Hepatocyte (in vitro differentiated cells): ENCODE data around the gene SPRY1. TPM values are rescaled to one million over a fixed set of nuclear protein-coding genes. Genes with fewer than 3 reads are reported as not detected.

Source experiments
- DNase-seq: peaks from one replicate; pipeline ENCODE4 v3.0.0-alpha.2; 2016; ENCODE audit warnings: low spot score
- H2AFZ ChIP-seq: fragments of 200-600 bp; sonication (generic); 2 replicates; pipeline ENCODE4 v1.6.0; 2016; ENCODE audit warnings: antibody characterized with exemption, mild to moderate bottlenecking
- H3K27ac ChIP-seq: fragments of 200-600 bp; sonication (generic); 2 replicates; pipeline ENCODE4 v1.5.1; 2016; ENCODE audit warnings: mild to moderate bottlenecking
- H3K27me3 ChIP-seq: fragments of 200-600 bp; sonication (generic); 2 replicates; pipeline ENCODE4 v1.6.1; 2016
- H3K36me3 ChIP-seq: fragments of 200-600 bp; sonication (generic); replicated peaks from 2 replicates; pipeline ENCODE4 v1.5.1; 2016; ENCODE audit warnings: low read depth; ENCODE audit not compliant: insufficient read depth
- H3K4me1 ChIP-seq: fragments of 200-600 bp; sonication (generic); 2 replicates; pipeline ENCODE4 v1.5.1; 2016; ENCODE audit warnings: mild to moderate bottlenecking, moderate library complexity; ENCODE audit not compliant: insufficient read depth
- H3K4me2 ChIP-seq: fragments of 200-600 bp; sonication (generic); 2 replicates; pipeline ENCODE4 v1.6.0; 2016
- H3K4me3 ChIP-seq: fragments of 200-600 bp; sonication (generic); 2 replicates; pipeline ENCODE4 v1.5.1; 2016; ENCODE audit warnings: mild to moderate bottlenecking
- H3K79me2 ChIP-seq: fragments of 200-600 bp; sonication (generic); 2 replicates; pipeline ENCODE4 v1.6.0; 2017; ENCODE audit warnings: mild to moderate bottlenecking
- H3K9me2 ChIP-seq: fragments of 200-600 bp; sonication (generic); replicated peaks from 2 replicates; pipeline ENCODE4 v1.6.0; 2017; ENCODE audit warnings: mild to moderate bottlenecking; ENCODE audit not compliant: insufficient read depth
- H3K9me3 ChIP-seq: fragments of 200-600 bp; sonication (generic); 2 replicates; pipeline ENCODE4 v1.5.1; 2016; ENCODE audit warnings: low read depth, mild to moderate bottlenecking
- H4K20me1 ChIP-seq: fragments of 200-600 bp; sonication (generic); 2 replicates; pipeline ENCODE4 v1.6.0; 2016; ENCODE audit warnings: mild to moderate bottlenecking; ENCODE audit not compliant: insufficient read depth, poor library complexity, severe bottlenecking
- EZH2 ChIP-seq: fragments of 200-600 bp; sonication (generic); IDR thresholded peaks from 2 replicates; pipeline ENCODE4 v1.6.1; 2016; ENCODE audit warnings: antibody characterized with exemption, mild to moderate bottlenecking, borderline replicate concordance
- EZH2phosphoT487 ChIP-seq: fragments of 200-600 bp; sonication (generic); IDR thresholded peaks from one replicate; pipeline ENCODE4 v1.6.1; 2018; ENCODE audit warnings: antibody characterized with exemption, mild to moderate bottlenecking, low read depth, moderate library complexity; ENCODE audit not compliant: unreplicated experiment, severe bottlenecking
- WGBS: methylation state at CpG from one replicate; pipeline ENCODE4 v1.1.6; 2016; ENCODE audit warnings: low lambda C conversion rate; ENCODE audit errors: missing lambda C conversion rate; 5-methylcytosine and 5-hydroxymethylcytosine counted together
- polyA plus RNA-seq: library from polyadenylated mRNA; unstranded; fragments of >200 nt; fragmentation: Nextera tagmentation; extraction: Ambion mirVana; gene quantifications from 2 replicates; pipeline ENCODE4 v1.2.1, GENCODE V29; 2016
- total RNA-seq: library from RNA; depleted of rRNA; stranded (reverse); fragments of >200 nt; gene quantifications from 2 replicates; pipeline ENCODE4 v1.2.3, GENCODE V29; 2014
- TF ChIP-seq, protein P1 (sequence below): fragments of 200-600 bp; sonication (generic); IDR thresholded peaks from 2 replicates; pipeline ENCODE4 v1.5.1; 2016; ENCODE audit warnings: antibody characterized with exemption, mild to moderate bottlenecking; ENCODE audit not compliant: poor library complexity

Gene SPRY1
- total and polyA plus RNA-seq, 2 experiments from 2014 or later = 37.7 to 40.1 TPM

DNA sequence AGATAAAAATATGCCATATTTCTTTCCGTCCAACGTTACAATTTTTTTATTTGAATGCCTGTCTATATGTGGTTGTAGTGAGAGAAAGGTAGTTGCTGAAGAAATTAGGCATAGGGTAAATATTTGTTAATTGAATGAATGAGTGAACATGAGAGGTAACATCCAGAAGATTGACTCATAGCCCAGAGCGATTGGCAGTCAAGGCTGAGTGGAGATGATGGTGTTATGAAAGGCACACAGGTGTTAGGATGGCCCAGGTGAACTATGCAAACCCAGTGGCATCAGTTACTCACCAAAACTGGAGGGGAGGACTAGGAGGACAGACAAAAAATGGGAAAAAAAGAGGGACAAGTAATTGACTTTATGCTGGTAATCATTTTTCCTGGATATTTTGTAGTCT, 31.7 kb upstream of the SPRY1 start:
- Histone ChIP-seq H3K4me3 (no peak overlapping the region), H3K36me3 (no peaks in the 10 kb centered on the region), H4K20me1 (no peaks in the 10 kb centered on the region), H3K4me1 (no peaks in the 10 kb centered on the region), H2AFZ (no peak overlapping the region), H3K9me2 (no peaks in the 10 kb centered on the region), H3K79me2 (no peaks in the 10 kb centered on the region), H3K4me2 (no peak overlapping the region), H3K27ac (no peak overlapping the region), H3K27me3 (no peaks in the 10 kb centered on the region), H3K9me3 (peaks cover 4% of the 10 kb centered on the region)
- no peak for TF ChIP-seq EZH2phosphoT487
- TF ChIP-seq, protein P1, sequence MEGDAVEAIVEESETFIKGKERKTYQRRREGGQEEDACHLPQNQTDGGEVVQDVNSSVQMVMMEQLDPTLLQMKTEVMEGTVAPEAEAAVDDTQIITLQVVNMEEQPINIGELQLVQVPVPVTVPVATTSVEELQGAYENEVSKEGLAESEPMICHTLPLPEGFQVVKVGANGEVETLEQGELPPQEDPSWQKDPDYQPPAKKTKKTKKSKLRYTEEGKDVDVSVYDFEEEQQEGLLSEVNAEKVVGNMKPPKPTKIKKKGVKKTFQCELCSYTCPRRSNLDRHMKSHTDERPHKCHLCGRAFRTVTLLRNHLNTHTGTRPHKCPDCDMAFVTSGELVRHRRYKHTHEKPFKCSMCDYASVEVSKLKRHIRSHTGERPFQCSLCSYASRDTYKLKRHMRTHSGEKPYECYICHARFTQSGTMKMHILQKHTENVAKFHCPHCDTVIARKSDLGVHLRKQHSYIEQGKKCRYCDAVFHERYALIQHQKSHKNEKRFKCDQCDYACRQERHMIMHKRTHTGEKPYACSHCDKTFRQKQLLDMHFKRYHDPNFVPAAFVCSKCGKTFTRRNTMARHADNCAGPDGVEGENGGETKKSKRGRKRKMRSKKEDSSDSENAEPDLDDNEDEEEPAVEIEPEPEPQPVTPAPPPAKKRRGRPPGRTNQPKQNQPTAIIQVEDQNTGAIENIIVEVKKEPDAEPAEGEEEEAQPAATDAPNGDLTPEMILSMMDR = no peak
- no peak for TF ChIP-seq EZH2
- WGBS = 86% methylated on average over 3 of the region's 3 CpGs
- no peak for DNase-seq

DNA sequence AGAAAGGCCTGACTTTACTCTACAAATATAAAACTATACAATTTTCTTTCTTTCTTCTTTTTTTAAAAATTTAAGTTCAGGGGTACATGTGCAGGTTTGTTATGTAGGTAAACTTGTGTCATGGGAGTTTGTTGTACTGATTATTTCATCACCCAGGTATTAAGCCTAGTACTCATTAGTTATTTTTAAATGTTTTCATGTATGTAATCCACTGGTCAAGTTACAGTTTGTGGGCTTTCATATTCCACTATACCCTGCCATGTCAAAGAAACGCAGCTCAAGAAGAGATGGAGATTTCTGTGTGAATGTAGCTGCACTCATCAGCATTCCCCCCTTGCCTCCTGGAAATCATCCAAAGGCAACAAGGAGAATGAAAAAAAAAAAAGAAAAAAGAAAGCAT, 31.2 kb upstream of the SPRY1 start:
- 88% methylated on average over 1 of the region's 1 CpG for WGBS
- peaks cover 4% of the 10 kb centered on the region for H3K9me3 ChIP-seq

DNA sequence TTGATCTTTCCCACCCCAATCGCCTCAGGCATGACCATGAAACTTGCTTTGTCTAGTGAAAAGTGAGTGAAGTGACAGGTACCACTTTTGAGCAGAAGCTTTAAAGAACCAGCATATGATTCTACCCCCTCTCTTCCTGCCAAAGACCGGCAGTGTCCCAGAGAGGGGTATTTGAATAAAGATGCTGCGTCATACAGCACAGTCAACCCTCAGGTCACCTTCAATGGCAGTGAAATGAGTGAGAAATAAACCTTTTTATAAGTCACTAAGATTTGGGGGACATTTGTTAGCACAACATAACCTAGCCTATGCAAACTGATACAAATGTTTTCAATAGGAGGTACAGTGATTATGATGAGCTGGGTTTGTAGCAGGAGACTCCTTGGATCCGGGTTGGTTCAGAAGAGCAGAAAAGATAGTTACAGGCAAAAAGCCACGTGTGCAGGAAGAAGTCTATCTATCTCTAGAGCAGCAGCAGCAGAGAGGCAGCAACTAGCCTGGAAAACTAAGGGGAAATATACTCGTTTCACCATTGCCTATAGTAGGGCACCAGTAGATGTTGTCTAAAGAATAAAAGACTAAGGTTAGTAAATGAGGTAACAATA, 30.3 kb upstream of the SPRY1 start:
- H2AFZ ChIP-seq = no peak overlapping the region
- H3K27me3 ChIP-seq = no peaks in the 10 kb centered on the region
- no peak overlapping the region for H3K27ac ChIP-seq
- TF ChIP-seq, protein P1 = no peak
- TF ChIP-seq EZH2 (no peak), EZH2phosphoT487 (no peak)
- no peak overlapping the region for H3K4me3 ChIP-seq
- no peaks in the 10 kb centered on the region for H3K36me3 ChIP-seq
- no peaks in the 10 kb centered on the region for H3K79me2 ChIP-seq
- H3K9me2 ChIP-seq = no peaks in the 10 kb centered on the region
- no peaks in the 10 kb centered on the region for H3K4me1 ChIP-seq
- 80% methylated on average over 6 of the region's 6 CpGs for WGBS
- H3K4me2 ChIP-seq = no peak overlapping the region
- no peak for DNase-seq
- H3K9me3 ChIP-seq = peaks cover 4% of the 10 kb centered on the region
- no peaks in the 10 kb centered on the region for H4K20me1 ChIP-seq

More for the DNA sequence above, 31.2 kb upstream of the SPRY1 start:
- Histone ChIP-seq H2AFZ (no peak overlapping the region), H3K27ac (no peak overlapping the region), H3K27me3 (no peaks in the 10 kb centered on the region), H4K20me1 (no peaks in the 10 kb centered on the region), H3K4me1 (no peaks in the 10 kb centered on the region), H3K79me2 (no peaks in the 10 kb centered on the region), H3K4me2 (no peak overlapping the region), H3K36me3 (no peaks in the 10 kb centered on the region), H3K4me3 (no peak overlapping the region), H3K9me2 (no peaks in the 10 kb centered on the region)
- DNase-seq = no peak
- TF ChIP-seq, protein P1 = no peak
- TF ChIP-seq EZH2phosphoT487 (no peak), EZH2 (no peak)

DNA sequence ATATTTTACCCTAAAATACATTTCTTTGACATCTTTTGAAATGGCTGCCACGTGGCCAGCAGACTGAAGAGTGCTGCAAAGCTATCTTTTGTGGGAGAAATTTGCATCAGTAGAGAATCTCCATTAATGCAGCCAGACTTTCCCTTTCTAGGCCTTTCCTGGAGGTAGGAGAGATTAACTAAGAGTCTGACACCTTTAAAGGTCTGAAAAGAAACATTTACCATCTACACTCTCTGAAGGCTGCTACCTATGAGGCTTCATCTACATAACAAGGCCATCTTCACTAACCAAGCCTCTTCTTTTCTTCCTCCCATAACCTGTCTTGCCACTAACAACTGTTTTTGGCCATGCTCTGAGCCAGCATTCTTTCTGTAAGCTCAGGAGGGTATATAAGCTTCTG, 17.8 kb upstream of the SPRY1 start:
- DNase-seq = no peak
- TF ChIP-seq, protein P1 = no peak
- no peak for TF ChIP-seq EZH2
- no peak for TF ChIP-seq EZH2phosphoT487

More for the DNA sequence above, 17.8 kb upstream of the SPRY1 start:
- H3K9me3 ChIP-seq = no peaks in the 10 kb centered on the region
- H3K27ac ChIP-seq = no peak overlapping the region
- no peak overlapping the region for H2AFZ ChIP-seq
- WGBS = 59% methylated on average over 1 of the region's 1 CpG
- H3K79me2 ChIP-seq = no peaks in the 10 kb centered on the region
- no peak overlapping the region for H3K4me2 ChIP-seq
- no peak overlapping the region for H3K4me3 ChIP-seq
- no peaks in the 10 kb centered on the region for H3K36me3 ChIP-seq
- H3K9me2 ChIP-seq = no peaks in the 10 kb centered on the region
- H3K4me1 ChIP-seq = no peaks in the 10 kb centered on the region
- no peaks in the 10 kb centered on the region for H3K27me3 ChIP-seq
- H4K20me1 ChIP-seq = no peaks in the 10 kb centered on the region
